Adrenal gland (tissue), 5 donors: ENCODE measurements around the gene PMPCA.

ENCODE experiments used
- CTCF ChIP-seq, 6 experiments: fragments of 450-650 bp in 4 of 6; fragments of 200-600 bp in 2 of 6; sonication (generic) in 1 of 6; IDR thresholded peaks; 1 replicate in 5 of 6; 2 replicates in 1 of 6; pipeline versions ENCODE4 v1.5.1 to v1.8.0; 2016 to 2021; ENCODE audit warnings: antibody characterized with exemption in 6 of 6, mild to moderate bottlenecking in 2 of 6, moderate library complexity in 1 of 6
- POLR2A ChIP-seq, 2 donors: fragments of 450-650 bp; IDR thresholded peaks; one replicate each; pipeline ENCODE4 v1.6.1; 2017; ENCODE audit warnings: antibody characterized with exemption in 2 of 2, mild to moderate bottlenecking in 2 of 2, moderate library complexity in 1 of 2
- donor health status: DM: no; HTN: no; CAD: no.

DNA sequence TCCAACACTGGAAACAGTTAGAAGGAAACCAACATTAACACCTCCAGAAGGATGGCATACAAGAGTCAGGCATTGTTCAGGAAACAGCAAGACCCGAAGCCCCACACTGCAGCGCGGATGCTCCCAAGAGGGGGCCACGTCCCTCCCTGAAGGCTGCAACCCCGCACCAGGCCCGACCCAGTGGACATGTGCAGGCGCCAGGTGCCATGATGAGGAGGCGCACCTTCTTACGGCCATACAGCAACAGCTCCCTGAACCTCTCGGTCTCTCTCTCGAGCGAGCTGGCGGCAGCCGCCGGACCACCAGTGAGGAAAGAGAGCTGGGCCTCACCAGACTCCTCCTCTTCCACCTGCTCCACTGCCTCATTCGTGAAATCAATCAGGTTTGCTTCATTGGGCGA, 52.2 kb downstream of the PMPCA start:
- TF ChIP-seq CTCF (IDR thresholded peaks at IDR 0.05) (no peak), POLR2A (IDR thresholded peaks at IDR 0.05) (no peak)
